GM12873 (cell line): ENCODE data around the gene C17orf58.
A peak's percentile ranks its signal among the peaks of the same experiment; 100 is the strongest.

Experiments
- TF ChIP-seq, protein P1 (sequence below): IDR thresholded peaks from 2 replicates; pipeline ENCODE4 v1.5.1; 2012; ENCODE audit warnings: low read depth, mild to moderate bottlenecking, moderate library complexity, low read length, control low read depth; ENCODE audit not compliant: insufficient read depth; ENCODE audit errors: missing control alignments

The C17orf58 gene

DNA sequence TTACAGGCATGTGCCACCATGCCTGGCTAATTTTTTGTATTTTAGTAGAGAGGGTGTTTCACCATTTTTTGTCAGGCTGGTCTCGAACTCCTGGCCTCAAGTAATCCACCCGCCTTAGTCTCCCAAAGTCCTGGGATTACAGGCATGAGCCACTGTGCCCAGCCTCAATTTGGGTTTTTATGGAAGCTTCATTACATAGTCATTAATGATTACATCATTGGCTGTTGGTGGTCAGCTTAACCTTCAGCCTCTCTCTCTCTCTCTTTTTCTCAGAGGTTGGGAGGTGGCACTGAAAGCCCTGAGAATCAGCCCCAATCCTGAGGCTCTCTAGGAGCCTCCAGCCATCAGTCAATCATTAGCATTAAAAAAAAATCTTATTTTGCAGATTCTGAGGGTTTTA lies 45.3 kb downstream of the C17orf58 start:
- TF ChIP-seq, protein P1, sequence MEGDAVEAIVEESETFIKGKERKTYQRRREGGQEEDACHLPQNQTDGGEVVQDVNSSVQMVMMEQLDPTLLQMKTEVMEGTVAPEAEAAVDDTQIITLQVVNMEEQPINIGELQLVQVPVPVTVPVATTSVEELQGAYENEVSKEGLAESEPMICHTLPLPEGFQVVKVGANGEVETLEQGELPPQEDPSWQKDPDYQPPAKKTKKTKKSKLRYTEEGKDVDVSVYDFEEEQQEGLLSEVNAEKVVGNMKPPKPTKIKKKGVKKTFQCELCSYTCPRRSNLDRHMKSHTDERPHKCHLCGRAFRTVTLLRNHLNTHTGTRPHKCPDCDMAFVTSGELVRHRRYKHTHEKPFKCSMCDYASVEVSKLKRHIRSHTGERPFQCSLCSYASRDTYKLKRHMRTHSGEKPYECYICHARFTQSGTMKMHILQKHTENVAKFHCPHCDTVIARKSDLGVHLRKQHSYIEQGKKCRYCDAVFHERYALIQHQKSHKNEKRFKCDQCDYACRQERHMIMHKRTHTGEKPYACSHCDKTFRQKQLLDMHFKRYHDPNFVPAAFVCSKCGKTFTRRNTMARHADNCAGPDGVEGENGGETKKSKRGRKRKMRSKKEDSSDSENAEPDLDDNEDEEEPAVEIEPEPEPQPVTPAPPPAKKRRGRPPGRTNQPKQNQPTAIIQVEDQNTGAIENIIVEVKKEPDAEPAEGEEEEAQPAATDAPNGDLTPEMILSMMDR: no peak

DNA sequence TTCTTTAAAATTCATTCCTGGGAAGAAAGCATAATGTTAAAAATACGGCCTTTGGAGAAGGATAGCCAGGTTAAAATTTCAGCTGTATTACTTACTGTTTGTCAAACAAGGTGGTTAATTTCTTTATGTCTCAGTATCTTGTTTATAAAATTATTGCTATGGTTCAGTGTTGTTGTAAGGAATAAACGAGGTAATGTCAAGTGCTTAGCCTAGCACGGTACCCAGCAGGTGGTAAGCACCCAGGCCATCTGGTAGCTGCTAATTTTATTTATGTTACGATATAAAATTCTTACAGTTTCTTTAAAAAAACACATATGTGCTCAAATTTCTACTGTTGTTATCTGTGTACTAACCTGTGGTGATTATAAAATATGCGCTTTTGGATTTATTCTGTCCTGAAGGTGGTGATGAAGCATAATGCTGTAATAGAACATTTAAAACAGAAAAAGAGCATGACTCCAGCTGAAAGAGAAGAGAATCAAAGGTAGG lies 48.9 kb downstream of the C17orf58 start:
- TF ChIP-seq, protein P1: no peak

- TF ChIP-seq, protein P1: no peak
Measured at GRCh38 chr17:67946513-67946912, 49.8 kb downstream of the C17orf58 start.

GRCh38 chr17:67944035-67944434 lies 52.2 kb downstream of the C17orf58 start:
- TF ChIP-seq, protein P1: no peak

DNA sequence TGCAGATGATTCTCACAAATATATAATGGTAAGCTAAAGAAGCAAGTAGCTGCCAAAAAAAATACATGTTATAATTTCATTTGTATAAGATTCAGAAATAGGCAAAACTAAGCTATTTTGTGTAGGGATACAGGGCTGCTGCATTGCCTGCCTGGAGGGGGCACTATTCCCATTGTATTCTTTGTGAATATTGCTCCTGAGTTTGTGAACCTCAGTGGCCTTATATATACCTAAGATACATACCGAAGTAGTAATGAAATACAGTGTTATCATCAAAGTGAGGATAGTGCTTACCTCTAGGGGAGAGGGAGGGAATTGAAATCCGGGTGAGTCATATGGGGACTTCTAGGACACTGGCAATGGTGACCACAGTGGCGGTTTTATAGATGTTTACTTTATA lies 53.5 kb downstream of the C17orf58 start:
- TF ChIP-seq, protein P1: peak; percentile 28
